Motor neuron (in vitro differentiated cells): ENCODE measurements around the gene MAFF. TPM values are rescaled to one million over a fixed set of nuclear protein-coding genes. Genes with fewer than 3 reads are reported as not detected.
"Not testable (repeated sequence)": the region's sequence is repeated elsewhere in the genome, so short reads cannot be mapped to it uniquely, and the experiment has no call there.

ENCODE experiments used
- ATAC-seq, 8 experiments: fragments of 200-7000 bp; cut with Tn5 transposase; replicated peaks in 6 of 8; 2 replicates each; pipeline ENCODE4 v1.8.0; 2021; ENCODE audit warnings: mild to moderate bottlenecking in 8 of 8, moderate library complexity in 8 of 8
- H3K27ac ChIP-seq, 2 donors: fragments of 250-450 bp; sonication (Bioruptor Pico); 2 replicates each; pipeline ENCODE4 v1.9.0; 2021; ENCODE audit warnings: antibody characterized with exemption in 2 of 2, mild to moderate bottlenecking in 2 of 2, moderate library complexity in 1 of 2
- H3K4me1 ChIP-seq, 2 donors: fragments of 250-450 bp; sonication (Bioruptor Pico); replicated peaks in 1 of 2; 2 replicates each; pipeline ENCODE4 v1.6.1; 2021; ENCODE audit warnings: antibody characterized with exemption in 2 of 2, mild to moderate bottlenecking in 2 of 2, moderate library complexity in 1 of 2
- H3K4me3 ChIP-seq, 5 donors: fragments of 250-450 bp; sonication (Bioruptor Pico); 2 replicates each; pipeline ENCODE4 v1.9.0; 2021; ENCODE audit warnings: antibody characterized with exemption in 5 of 5, mild to moderate bottlenecking in 5 of 5, moderate library complexity in 4 of 5
- WGBS, 10 experiments: fragments of 450-650 bp; shearing (Covaris generic); methylation state at CpG; one replicate each; pipeline ENCODE4 v1.0.0; 2022; 5-methylcytosine and 5-hydroxymethylcytosine counted together
- in situ Hi-C, 9 experiments: fragments of 400-800 bp; cut with MboI; loops; one replicate each; pipeline ENCODE4 v1.15.0; 2021; ENCODE audit warnings: low sequenced_read_pairs in 9 of 9, low pct_unique_long_range_greater_than_20kb in 2 of 9; ENCODE audit not compliant: unreplicated experiment in 9 of 9
- total RNA-seq, 8 experiments: library from RNA; unstranded; fragments of 300-600 nt; gene quantifications; 2 replicates each; pipeline versions ENCODE4 v1.2.3 to v1.2.4, GENCODE V29; 2022

The MAFF gene
- 10 to 100 TPM in 1 of 8 experiments, 1 to 10 TPM in 7; 5.0 to 14.5 (median 5.9) TPM for total RNA-seq

- Histone ChIP-seq H3K4me1 (peaks cover 2 to 13% of the 10 kb centered on the region in 2 donors), H3K27ac (peak within 1 kb of the TSS; percentile 59 to 76), H3K4me3 (peak within 1 kb of the TSS; percentile 52 to 58 (median 57))
- 0% methylated on average over 1 of the region's 85 CpGs; no CpG with 5 or more reads in 9 of the 10 experiments for WGBS, 10 experiments
- peak; percentile 68 to 83 (median 76) for ATAC-seq
- in situ Hi-C loops, result no loop called here
Measured at GRCh38 chr22:38201711-38202436, at the start of gene MAFF. Gene MAFF, plus strand, starts transcription at chr22:38201994. Its CDS starts 11,860 bp downstream, at chr22:38213854.

- H3K4me1 ChIP-seq, result no peaks in the 10 kb centered on the region
- in situ Hi-C loops, result no loop called here
- WGBS, 10 experiments, result 0 to 90% (median 50%) methylated on average over 1 to 2 of the region's 4 CpGs; no CpG with 5 or more reads in 5 of the 10 experiments
- ATAC-seq, result peak in 4 of 8 experiments; percentile 40 to 75 (median 43)
- no peak overlapping the region for H3K27ac ChIP-seq
- no peak overlapping the region for H3K4me3 ChIP-seq
Measured at GRCh38 chr22:38153821-38154562, 47.8 kb upstream of the MAFF start.

GRCh38 chr22:38154563-38154915 lies 47.3 kb upstream of the MAFF start:
- whole genome bisulfite sequencing, 10 experiments, result 25 to 100% (median 83%) methylated on average over 1 of the region's 1 CpG; no CpG with 5 or more reads in 3 of the 10 experiments
- ATAC-seq, H3K4me1 ChIP-seq, H3K4me3 ChIP-seq, H3K27ac ChIP-seq, in situ Hi-C loops: not testable (repeated sequence)

GRCh38 chr22:38155703-38156102 lies 46.1 kb upstream of the MAFF start:
- ATAC-seq, result no peak
- no peaks in the 10 kb centered on the region for H3K4me1 ChIP-seq
- in situ Hi-C loops, result no loop called here
- H3K27ac ChIP-seq, result no peak overlapping the region
- H3K4me3 ChIP-seq, result no peak overlapping the region
- WGBS, 10 experiments, result 33 to 100% (median 67%) methylated on average over 1 of the region's 1 CpG; no CpG with 5 or more reads in 3 of the 10 experiments

- no peak overlapping the region for H3K27ac ChIP-seq
- no peak overlapping the region for H3K4me3 ChIP-seq
- in situ Hi-C loops, result no loop called here
- peak in 1 of 8 experiments; percentile 60 for ATAC-seq
- H3K4me1 ChIP-seq, result no peaks in the 10 kb centered on the region
- 50 to 90% (median 82%) methylated on average over 1 to 4 of the region's 14 CpGs; no CpG with 5 or more reads in 5 of the 10 experiments for WGBS, 10 experiments
Measured at GRCh38 chr22:38162881-38163843, 38.6 kb upstream of the MAFF start.

- 73 to 100% (median 86%) methylated on average over 2 to 9 of the region's 13 CpGs; no CpG with 5 or more reads in 4 of the 10 experiments for WGBS, 10 experiments
- H3K4me3 ChIP-seq, result no peak overlapping the region
- ATAC-seq, result peak in 1 of 8 experiments; percentile 29
- H3K27ac ChIP-seq, result no peak overlapping the region
- in situ Hi-C loops, result no loop called here
- H3K4me1 ChIP-seq, result no peaks in the 10 kb centered on the region
Measured at GRCh38 chr22:38163844-38164550, 37.8 kb upstream of the MAFF start.

GRCh38 chr22:38164551-38164918 lies 37.3 kb upstream of the MAFF start:
- H3K4me1 ChIP-seq, result no peaks in the 10 kb centered on the region
- no peak overlapping the region for H3K27ac ChIP-seq
- 100% methylated on average over 1 to 2 of the region's 7 CpGs; no CpG with 5 or more reads in 8 of the 10 experiments for WGBS, 10 experiments
- ATAC-seq, result no peak
- H3K4me3 ChIP-seq, result no peak overlapping the region
- in situ Hi-C loops, result no loop called here

- in situ Hi-C loops, result no loop called here
- 61 to 100% (median 94%) methylated on average over 1 to 10 of the region's 13 CpGs; no CpG with 5 or more reads in 1 of the 10 experiments for WGBS, 10 experiments
- ATAC-seq, result no peak
Measured at GRCh38 chr22:38165922-38166593, 35.7 kb upstream of the MAFF start.

GRCh38 chr22:38167988-38168407 lies 33.8 kb upstream of the MAFF start:
- 61 to 75% (median 68%) methylated on average over 1 to 4 of the region's 7 CpGs; no CpG with 5 or more reads in 6 of the 10 experiments for WGBS, 10 experiments
- no peak overlapping the region for H3K4me3 ChIP-seq
- peak in 4 of 8 experiments; percentile 17 to 87 (median 52) for ATAC-seq
- no peak overlapping the region for H3K27ac ChIP-seq
- H3K4me1 ChIP-seq, result peaks cover 0 to 2% of the 10 kb centered on the region in 2 donors
- in situ Hi-C loops, result no loop called here

More at GRCh38 chr22:38165922-38166593, 35.7 kb upstream of the MAFF start:
- H3K4me3 ChIP-seq, result no peak overlapping the region
- peaks cover 0 to 2% of the 10 kb centered on the region in 2 donors for H3K4me1 ChIP-seq
- no peak overlapping the region for H3K27ac ChIP-seq

GRCh38 chr22:38169116-38169515 lies 32.7 kb upstream of the MAFF start:
- Histone ChIP-seq H3K4me1 (peaks cover 0 to 2% of the 10 kb centered on the region in 2 donors), H3K4me3 (no peak overlapping the region), H3K27ac (no peak overlapping the region)
- in situ Hi-C loops, result no loop called here
- WGBS, 10 experiments, result 50 to 80% (median 74%) methylated on average over 1 to 4 of the region's 17 CpGs; no CpG with 5 or more reads in 6 of the 10 experiments
- ATAC-seq, result no peak

- 93 to 100% (median 97%) methylated on average over 2 to 5 of the region's 5 CpGs; no CpG with 5 or more reads in 5 of the 10 experiments for WGBS, 10 experiments
- peaks cover 0 to 2% of the 10 kb centered on the region in 2 donors for H3K4me1 ChIP-seq
- no peak overlapping the region for H3K27ac ChIP-seq
- no peak for ATAC-seq
- no peak overlapping the region for H3K4me3 ChIP-seq
- in situ Hi-C loops, result no loop called here
Measured at GRCh38 chr22:38170469-38170868, 31.3 kb upstream of the MAFF start.
